ENCODE results near the gene RAI1. TPM values are rescaled to one million over a fixed set of nuclear protein-coding genes. Genes with fewer than 3 reads are reported as not detected.

RAI1 gene
- total RNA-seq, 1 experiment from 2014 or later, result 46.8 TPM

GRCh38 chr17:17728146-17728545, 46.9 kb downstream of the RAI1 start:
- Histone ChIP-seq H3K4me1 (ENCODE audit: insufficient read depth, low read length, poor library complexity, severe bottlenecking) (peaks cover 39% of the 10 kb centered on the region), H3K27me3 (replicated peaks; ENCODE audit: insufficient read depth, low read depth, low read length, poor library complexity) (no peaks in the 10 kb centered on the region), H3K36me3 (ENCODE audit: insufficient read depth, low read length, poor library complexity, severe bottlenecking) (no peaks in the 10 kb centered on the region), H3K27ac (ENCODE audit: low read depth, low read length, poor library complexity, severe bottlenecking) (no peak overlapping the region), H3K9me3 (ENCODE audit: low read depth, low read length, poor library complexity, severe bottlenecking) (no peaks in the 10 kb centered on the region), H3K4me3 (ENCODE audit: low read depth, low read length, poor library complexity, severe bottlenecking) (no peak overlapping the region)
- CTCF ChIA-PET, result no interaction called here
- DNase-seq (ENCODE audit: low spot score), result no peak
- BruUV-seq (replicated peaks), result no TSS peak
- intact Hi-C loops (cut with micrococcal nuclease; ENCODE audit: unreplicated experiment), result no loop called here
- POLR2A ChIA-PET (ENCODE audit: low non-redundant PET), result no interaction called here
- TF ChIP-seq EZH2 (IDR thresholded peaks at IDR 0.05; ENCODE audit: borderline replicate concordance, low read depth, low read length, poor library complexity, severe bottlenecking), result no peak
- TF ChIP-seq, protein P1, sequence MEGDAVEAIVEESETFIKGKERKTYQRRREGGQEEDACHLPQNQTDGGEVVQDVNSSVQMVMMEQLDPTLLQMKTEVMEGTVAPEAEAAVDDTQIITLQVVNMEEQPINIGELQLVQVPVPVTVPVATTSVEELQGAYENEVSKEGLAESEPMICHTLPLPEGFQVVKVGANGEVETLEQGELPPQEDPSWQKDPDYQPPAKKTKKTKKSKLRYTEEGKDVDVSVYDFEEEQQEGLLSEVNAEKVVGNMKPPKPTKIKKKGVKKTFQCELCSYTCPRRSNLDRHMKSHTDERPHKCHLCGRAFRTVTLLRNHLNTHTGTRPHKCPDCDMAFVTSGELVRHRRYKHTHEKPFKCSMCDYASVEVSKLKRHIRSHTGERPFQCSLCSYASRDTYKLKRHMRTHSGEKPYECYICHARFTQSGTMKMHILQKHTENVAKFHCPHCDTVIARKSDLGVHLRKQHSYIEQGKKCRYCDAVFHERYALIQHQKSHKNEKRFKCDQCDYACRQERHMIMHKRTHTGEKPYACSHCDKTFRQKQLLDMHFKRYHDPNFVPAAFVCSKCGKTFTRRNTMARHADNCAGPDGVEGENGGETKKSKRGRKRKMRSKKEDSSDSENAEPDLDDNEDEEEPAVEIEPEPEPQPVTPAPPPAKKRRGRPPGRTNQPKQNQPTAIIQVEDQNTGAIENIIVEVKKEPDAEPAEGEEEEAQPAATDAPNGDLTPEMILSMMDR (conservative IDR thresholded peaks at IDR 0.05; ENCODE audit: low read depth, low read length), result no peak

DNA sequence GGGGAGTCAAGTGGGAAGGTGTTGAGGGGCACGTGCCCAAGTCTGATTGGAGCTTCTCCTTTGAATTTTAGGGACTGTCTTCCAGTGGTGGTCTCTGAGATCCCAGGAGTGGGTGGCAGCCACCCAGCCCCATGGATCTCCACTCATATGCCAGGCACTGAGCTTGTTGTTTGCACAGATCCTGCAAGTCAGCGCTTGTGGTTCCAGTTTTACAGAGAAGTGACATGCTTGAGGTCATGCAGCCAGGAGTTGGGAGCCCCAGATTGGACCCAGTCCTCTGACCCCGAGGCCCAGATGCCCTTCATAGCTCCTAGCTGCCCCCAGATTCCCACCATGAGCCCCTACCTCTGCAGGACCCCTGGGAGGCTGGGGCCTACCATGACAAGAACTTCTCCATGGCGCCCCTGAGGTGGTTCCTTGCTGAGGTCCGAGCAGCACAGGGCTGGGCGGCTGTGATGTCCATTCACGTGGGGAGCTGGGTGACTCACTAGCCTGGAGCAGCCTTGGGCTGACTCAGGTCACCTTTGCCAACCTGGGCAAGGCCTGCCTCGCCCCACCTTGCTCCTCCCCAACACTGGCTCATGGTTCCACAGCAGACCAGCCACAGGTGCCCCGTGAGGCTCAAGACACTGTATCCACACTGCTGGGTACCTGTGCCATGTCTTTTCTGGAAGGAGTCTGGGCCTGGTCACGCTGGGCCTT, 47.4 kb downstream of the RAI1 start:
- peaks cover 36% of the 10 kb centered on the region for H3K4me1 ChIP-seq (ENCODE audit: insufficient read depth, low read length, poor library complexity, severe bottlenecking)
- TF ChIP-seq, protein P1 (conservative IDR thresholded peaks at IDR 0.05; ENCODE audit: low read depth, low read length), result no peak
- TF ChIP-seq EZH2 (IDR thresholded peaks at IDR 0.05; ENCODE audit: borderline replicate concordance, low read depth, low read length, poor library complexity, severe bottlenecking), result no peak
- no peak overlapping the region for H3K27ac ChIP-seq (ENCODE audit: low read depth, low read length, poor library complexity, severe bottlenecking)
- no TSS peak for BruUV-seq (replicated peaks)
- no peaks in the 10 kb centered on the region for H3K27me3 ChIP-seq (replicated peaks; ENCODE audit: insufficient read depth, low read depth, low read length, poor library complexity)
- intact Hi-C loops (cut with micrococcal nuclease; ENCODE audit: unreplicated experiment), result no loop called here
- no peak overlapping the region for H3K4me3 ChIP-seq (ENCODE audit: low read depth, low read length, poor library complexity, severe bottlenecking)
- ChIA-PET POLR2A (ENCODE audit: low non-redundant PET) (no interaction called here), CTCF (no interaction called here)
- no peaks in the 10 kb centered on the region for H3K9me3 ChIP-seq (ENCODE audit: low read depth, low read length, poor library complexity, severe bottlenecking)
- H3K36me3 ChIP-seq (ENCODE audit: insufficient read depth, low read length, poor library complexity, severe bottlenecking), result no peaks in the 10 kb centered on the region
- DNase-seq (ENCODE audit: low spot score), result no peak

- CTCF ChIA-PET, result no interaction called here
- Histone ChIP-seq H3K36me3 (ENCODE audit: insufficient read depth, low read length, poor library complexity, severe bottlenecking) (no peaks in the 10 kb centered on the region), H3K4me3 (ENCODE audit: low read depth, low read length, poor library complexity, severe bottlenecking) (no peak overlapping the region), H3K4me1 (ENCODE audit: insufficient read depth, low read length, poor library complexity, severe bottlenecking) (peaks cover 35% of the 10 kb centered on the region), H3K27me3 (replicated peaks; ENCODE audit: insufficient read depth, low read depth, low read length, poor library complexity) (no peaks in the 10 kb centered on the region), H3K27ac (ENCODE audit: low read depth, low read length, poor library complexity, severe bottlenecking) (no peak overlapping the region), H3K9me3 (ENCODE audit: low read depth, low read length, poor library complexity, severe bottlenecking) (no peaks in the 10 kb centered on the region)
- DNase-seq (ENCODE audit: low spot score), result no peak
- TF ChIP-seq EZH2 (IDR thresholded peaks at IDR 0.05; ENCODE audit: borderline replicate concordance, low read depth, low read length, poor library complexity, severe bottlenecking), result no peak
- TF ChIP-seq, protein P1 (conservative IDR thresholded peaks at IDR 0.05; ENCODE audit: low read depth, low read length), result peak; percentile 58
- no TSS peak for BruUV-seq (replicated peaks)
- POLR2A ChIA-PET (ENCODE audit: low non-redundant PET), result no interaction called here
- intact Hi-C loops (cut with micrococcal nuclease; ENCODE audit: unreplicated experiment), result no loop called here
These were observed 48.5 kb downstream of the RAI1 start for GRCh38 chr17:17729620-17730249.
